Measurements from ENCODE around the gene TSPAN19. TPM values are rescaled to one million over a fixed set of nuclear protein-coding genes. Genes with fewer than 3 reads are reported as not detected.

The TSPAN19 gene
- total RNA-seq, 1 experiment from 2014 or later: not detected

GRCh38 chr12:85000729-85001128, 35.3 kb downstream of the TSPAN19 start:
- no peak for DNase-seq (ENCODE audit: low spot score)

DNA sequence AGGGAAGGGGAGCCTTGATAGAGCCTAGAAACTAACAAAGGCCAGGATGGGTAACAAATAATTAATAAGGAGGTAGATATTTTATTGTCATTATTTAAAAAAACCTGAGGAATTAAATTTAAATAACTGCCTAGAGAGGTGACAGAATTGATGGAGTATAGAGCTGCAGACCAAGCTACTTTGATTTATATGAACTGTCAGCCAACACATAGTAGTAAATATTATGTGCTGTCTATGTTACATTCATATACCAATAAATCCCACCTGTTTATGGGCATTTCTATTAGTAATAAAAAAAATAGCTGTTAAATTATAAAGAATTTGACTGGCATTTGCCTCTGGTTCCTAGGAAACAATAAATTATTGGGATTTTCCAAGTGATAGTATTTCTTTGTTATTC, 37.7 kb downstream of the TSPAN19 start:
- no peak for DNase-seq (ENCODE audit: low spot score)

- DNase-seq (ENCODE audit: low spot score): no peak
These were observed 39.3 kb downstream of the TSPAN19 start for GRCh38 chr12:84996759-84997158.

GRCh38 chr12:84995641-84996040, 40.4 kb downstream of the TSPAN19 start:
- DNase-seq (ENCODE audit: low spot score): no peak

- DNase-seq (ENCODE audit: low spot score): no peak
These were observed 41.7 kb downstream of the TSPAN19 start for GRCh38 chr12:84994426-84994825.

DNA sequence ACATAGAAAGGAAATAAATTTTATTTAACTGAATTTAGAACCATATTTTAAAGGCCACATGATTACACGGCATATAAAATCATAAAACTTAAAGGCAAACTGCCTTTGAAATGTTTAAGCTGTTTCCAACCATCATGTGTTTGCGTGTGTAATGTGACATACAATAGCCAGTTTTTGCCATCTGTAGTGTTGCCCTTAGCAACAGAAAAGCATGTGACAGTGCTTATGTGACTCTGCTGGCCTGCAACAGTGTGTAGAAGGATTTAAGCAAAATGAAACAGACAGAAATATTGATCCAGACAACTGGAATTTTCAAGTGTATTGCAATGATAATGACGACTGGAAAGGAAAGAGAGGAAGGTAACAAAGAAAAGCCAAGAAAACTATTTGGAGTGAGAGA, 49.5 kb downstream of the TSPAN19 start:
- DNase-seq (ENCODE audit: low spot score): no peak

GRCh38 chr12:84986117-84986516, 50.0 kb downstream of the TSPAN19 start:
- DNase-seq (ENCODE audit: low spot score): no peak

GRCh38 chr12:84983289-84983688, 52.8 kb downstream of the TSPAN19 start:
- no peak for DNase-seq (ENCODE audit: low spot score)

DNA sequence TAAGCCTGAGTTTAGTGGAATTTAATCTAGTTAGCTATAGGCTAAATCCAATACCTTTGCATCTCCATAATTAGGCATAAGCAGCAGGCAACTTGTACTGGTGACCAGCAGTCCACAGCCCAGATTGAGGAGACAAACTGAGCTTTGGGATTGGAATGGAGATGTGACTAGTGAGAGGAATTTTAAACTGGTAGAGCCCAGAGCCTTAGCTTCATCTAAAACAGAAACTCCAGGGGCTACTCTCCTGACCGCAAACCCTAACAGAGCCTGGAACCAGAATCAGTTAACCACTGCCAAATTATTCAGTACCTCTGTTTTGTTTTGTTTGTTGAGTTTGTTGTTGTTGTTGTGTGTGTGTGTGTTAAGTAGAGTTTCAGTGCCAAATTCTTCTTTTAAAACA, 53.2 kb downstream of the TSPAN19 start:
- DNase-seq (ENCODE audit: low spot score): no peak

DNA sequence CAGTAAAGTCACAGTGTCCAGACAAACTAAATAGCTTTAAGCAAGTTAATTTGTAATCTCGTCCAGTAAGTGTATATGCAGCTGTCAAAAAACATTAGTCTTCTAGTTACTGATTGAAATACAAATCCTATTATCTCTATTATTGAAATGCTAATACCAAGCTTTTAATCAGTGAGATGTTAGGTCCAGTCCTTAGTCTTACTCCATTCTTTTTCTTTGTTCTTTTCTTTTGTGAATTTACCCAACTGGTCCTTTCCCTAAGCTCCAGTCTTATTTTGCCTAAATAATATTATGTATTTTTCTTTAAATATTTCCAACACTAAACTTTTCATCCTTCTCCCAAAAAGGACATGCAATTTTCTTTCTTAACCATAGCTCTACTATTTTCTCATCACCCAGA, 57.2 kb downstream of the TSPAN19 start:
- DNase-seq (ENCODE audit: low spot score): no peak

DNA sequence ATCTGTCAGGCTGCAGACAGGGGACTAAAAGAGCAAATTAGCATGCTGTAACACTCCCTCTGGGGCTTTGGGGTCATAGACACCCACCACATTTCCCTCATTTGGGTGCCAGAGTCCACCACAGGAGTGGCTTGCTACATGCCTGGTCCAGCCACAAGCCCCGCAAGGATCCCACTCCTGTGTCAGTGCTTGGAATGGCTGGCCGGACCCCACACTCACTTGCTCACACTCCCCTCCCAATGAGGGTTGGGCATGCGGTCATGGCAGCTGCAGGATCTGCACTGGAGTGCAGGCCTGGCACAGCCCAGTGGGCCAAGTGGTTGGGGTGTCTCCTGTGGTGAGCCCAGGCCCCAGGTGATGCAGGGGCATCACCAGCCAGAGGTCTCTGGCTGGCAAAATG, 59.9 kb downstream of the TSPAN19 start:
- DNase-seq (ENCODE audit: low spot score): no peak

GRCh38 chr12:84974155-84974815, 61.8 kb downstream of the TSPAN19 start:
- no peak for DNase-seq (ENCODE audit: low spot score)

DNA sequence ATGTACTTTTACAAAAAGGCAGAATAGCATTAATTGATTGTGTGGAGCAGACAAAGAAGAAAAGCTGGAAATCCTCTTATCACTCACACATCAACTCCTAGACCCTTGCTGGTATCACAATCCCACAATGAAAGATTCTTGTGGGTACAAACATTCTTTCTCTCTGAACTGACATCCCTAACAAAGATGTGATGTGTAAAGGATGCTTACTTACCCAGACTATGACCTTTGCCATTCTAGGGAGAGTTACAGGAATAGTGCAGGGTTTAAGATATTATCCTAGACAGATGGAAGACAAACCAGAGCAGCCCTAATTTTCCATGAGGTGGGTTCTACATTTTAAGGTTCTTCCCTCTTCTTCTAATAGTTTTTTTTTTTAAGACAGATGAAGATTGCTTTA, 63.1 kb downstream of the TSPAN19 start:
- DNase-seq (ENCODE audit: low spot score): no peak

DNA sequence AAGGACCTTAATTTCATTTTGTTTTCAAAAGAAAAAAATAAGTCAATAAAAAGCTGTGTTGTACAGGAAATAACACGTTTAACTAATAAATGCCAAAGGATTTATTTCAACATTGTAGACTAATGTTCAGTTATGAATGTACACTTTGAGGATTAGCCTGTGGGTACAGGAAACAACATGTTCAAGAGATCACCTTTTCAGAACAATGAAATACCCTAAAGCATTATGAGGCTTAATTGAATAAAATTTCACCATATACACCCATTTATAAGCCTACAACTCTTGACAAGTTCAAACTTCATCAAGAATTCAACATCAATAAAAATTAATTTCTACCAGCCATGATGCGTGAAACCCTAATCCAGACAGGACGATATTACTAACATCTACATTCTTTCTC, 66.9 kb downstream of the TSPAN19 start:
- DNase-seq (ENCODE audit: low spot score): no peak

Other genes with a start within 250 kb of the TSPAN19 start
- gene SLC6A15, start 123.5 kb downstream of the TSPAN19 start, total RNA-seq (2014; rRNA removed; shearing (Covaris generic)): not detected in 2 replicates
- 0.38 and 4.4 TPM in 2 replicates for gene LRRIQ1, start 74 bp upstream of the TSPAN19 start, total RNA-seq (2014; rRNA removed; shearing (Covaris generic))
- gene ALX1, start 243.9 kb upstream of the TSPAN19 start, total RNA-seq (2014; rRNA removed; shearing (Covaris generic)): not detected in 2 replicates